Stimulated activated CD8-positive, alpha-beta memory T cell treated with anti-CD3 and anti-CD28 coated beads, Interleukin-7, amount 100 ng/mL, for 4 hours (primary cell): Measurements from ENCODE around the gene NRXN3.

Source experiments
- DNase-seq, 2 donors: peaks; one replicate each; pipeline ENCODE4 v3.0.0-alpha.2; 2020; ENCODE audit warnings: low read depth in 2 of 2

NRXN3 gene

GRCh38 chr14:78173346-78174035 is 3.3 kb downstream of the NRXN3 start:
- no peak for DNase-seq

- no peak for DNase-seq
Observed at GRCh38 chr14:78175412-78175811, 5.2 kb downstream of the NRXN3 start.

DNA sequence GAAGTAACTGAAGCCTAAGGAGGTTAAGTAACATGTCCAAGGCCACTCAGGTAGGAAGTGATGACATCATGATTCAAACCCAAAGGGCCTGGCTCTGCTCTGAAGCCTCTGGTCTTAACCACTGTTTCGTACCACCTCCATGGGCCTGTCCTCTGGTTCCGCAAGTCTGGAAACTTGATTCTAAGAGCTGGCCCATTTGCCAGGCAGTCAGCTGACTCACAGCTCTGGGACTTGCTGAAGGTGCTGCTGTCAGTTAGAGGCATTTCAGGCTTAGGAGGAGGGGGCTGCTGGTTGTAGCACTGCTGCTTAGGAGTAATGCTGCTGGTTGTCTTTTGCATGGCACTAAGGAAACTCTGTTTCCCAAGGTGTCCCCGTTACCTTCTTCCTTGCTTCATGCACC is 7.9 kb downstream of the NRXN3 start:
- no peak for DNase-seq

DNA sequence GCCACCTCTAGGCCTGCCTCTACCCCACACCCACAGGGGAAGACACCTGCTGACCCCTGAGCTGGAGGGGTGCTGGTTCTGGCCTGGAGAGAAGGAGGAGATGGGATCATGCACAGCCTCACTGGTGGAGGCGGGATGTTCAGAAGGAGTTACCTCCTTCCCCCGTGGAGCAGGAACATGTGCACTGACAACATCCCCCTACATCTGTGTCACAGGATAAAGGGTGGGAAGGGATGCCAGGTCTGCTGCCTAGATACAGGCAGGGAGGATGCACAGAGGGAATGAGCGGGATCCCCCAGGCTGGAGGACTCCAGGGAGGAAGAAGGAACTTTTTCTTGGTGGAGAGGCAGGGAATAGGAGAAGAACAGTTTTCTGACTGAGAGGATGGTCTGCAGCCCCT is 8.8 kb downstream of the NRXN3 start:
- DNase-seq, result no peak

DNA sequence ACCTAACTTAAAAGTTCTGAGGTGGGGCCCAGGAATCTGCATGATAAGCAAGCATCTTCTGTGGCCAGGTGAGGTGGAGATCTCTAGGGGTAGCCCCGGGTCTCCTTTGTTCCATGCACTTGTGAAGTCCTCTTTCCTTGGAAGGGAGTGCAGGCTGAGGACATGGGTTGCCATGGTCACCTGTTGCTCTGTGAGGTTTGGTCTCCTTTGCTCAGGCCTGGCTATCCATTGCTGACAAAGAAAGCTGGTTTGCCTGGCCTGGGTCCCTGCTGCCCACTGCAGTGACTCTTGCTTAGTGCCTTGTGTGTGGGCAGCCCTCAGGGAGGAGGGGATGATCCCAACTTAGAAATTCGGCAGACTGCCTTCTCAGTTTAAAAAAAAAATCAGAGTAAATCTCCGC is 11.1 kb downstream of the NRXN3 start:
- no peak for DNase-seq

DNA sequence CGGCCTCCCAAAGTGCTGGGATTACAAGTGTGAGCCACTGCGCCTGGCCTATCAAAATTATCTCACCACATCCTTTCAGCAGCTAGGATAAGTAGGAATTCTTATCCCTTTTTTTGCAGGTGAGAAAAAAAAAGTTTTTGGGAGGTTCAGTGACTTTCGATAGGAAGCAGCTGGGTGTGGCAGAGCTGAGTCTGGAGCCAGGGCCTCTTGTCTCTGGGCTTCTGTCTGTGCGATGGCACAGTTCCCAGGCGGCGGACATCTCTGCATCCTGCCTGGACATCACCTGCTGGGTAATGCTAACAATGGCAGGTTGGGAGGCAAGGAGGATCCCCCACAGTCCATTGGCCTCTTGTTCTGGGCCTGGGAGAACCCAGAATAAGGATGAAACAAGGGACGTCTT is 12.5 kb downstream of the NRXN3 start:
- no peak for DNase-seq

DNA sequence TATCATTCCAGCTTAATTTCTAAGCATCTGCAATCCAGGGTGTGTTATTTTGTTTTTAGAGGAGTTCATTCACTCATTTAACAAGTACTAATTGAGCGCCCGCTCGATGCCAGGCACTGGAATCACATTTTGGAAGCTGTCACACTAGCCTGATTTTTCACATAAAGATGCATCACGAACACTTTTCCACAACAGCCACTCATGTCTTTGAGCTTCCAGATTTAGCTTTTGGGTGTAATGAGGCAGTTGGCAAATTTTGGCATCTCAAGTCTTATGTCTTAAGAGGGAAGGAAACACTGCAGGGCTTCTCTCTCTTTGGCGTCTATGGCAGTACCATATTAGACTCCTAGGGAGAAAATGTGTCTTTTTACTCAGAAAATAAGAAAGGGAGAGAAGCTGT is 14.0 kb downstream of the NRXN3 start:
- DNase-seq, result no peak

DNA sequence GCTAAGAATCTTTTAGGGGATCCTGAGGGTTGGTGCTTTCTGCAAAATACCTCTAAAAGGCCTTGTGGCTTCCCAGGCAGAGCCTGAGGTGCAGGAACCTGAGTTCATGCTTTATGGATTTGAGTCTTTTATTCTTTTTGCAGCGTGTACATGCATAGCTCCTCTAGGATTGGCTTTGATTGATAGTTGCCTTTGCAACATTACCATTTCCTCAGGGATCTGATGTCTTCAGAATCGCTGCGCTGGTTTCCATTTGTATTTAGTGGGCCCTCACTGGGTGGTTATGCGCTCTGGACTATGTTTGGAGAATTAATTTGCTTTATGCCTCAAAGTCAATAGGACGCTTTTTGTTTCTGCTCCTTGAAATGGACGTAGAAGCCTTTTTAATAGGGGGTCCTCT is 16.1 kb downstream of the NRXN3 start:
- DNase-seq, result no peak

GRCh38 chr14:78188882-78189281 is 18.7 kb downstream of the NRXN3 start:
- no peak for DNase-seq

GRCh38 chr14:78195431-78195830 is 25.3 kb downstream of the NRXN3 start:
- no peak for DNase-seq

DNA sequence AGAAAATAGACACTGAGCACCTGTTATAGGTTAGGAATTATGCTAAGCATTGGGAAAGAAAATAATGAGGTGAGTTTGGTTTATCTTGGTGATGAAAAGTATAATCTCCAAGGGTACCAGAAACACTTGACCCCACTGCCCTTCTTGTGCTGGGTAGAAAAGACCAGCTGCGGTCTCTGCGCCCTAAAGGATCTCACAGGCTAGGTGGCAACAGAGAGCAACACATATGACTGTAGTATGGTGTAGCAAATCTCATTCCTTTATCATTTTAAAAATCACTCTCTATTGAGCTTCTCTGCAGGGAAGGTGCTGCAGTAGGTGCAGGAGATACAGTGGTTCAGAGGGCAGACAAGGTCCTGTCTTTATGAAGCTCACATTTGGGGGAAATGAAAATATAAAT is 26.1 kb downstream of the NRXN3 start:
- no peak for DNase-seq

- DNase-seq, result no peak
Observed at GRCh38 chr14:78197051-78197450, 26.9 kb downstream of the NRXN3 start.

DNA sequence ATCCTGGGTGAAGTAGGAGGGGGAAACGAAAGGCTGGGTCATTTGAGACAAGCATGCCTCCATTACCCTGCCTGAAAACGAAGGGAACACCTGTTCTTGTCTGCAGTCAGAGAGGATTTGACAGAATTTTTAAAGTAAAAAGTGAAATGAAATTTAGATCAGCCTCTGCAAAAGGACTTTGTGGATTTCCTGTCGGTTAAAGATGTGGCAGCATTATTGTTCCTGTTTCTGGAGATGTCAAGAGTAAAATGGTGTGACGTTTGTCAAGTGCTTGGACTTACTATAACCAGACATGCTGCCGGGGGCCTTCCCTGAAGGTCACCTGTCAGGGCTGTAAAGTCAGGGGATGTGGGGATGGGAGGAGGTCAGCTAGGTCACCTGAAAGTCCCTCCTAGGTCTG is 32.0 kb downstream of the NRXN3 start:
- DNase-seq, result no peak

DNA sequence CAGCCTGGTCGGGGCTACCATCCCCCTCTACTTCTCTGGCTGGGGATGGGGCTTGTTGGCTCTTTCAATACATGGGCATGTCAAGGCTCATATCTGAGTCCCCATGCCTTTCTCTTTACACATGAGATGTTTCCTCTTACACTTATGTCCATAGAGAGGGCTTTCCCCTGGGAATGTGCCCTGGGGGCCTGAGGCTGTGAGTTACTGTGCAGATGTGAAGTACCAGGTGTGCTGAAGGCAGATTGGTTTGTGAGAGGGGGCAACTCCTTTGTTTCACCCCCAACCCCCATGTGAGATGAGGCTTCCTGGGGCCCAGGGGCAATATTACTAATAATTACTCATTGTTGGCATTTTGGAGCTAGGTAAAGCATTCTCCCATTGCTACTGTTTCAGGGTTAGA is 32.8 kb downstream of the NRXN3 start:
- no peak for DNase-seq

DNA sequence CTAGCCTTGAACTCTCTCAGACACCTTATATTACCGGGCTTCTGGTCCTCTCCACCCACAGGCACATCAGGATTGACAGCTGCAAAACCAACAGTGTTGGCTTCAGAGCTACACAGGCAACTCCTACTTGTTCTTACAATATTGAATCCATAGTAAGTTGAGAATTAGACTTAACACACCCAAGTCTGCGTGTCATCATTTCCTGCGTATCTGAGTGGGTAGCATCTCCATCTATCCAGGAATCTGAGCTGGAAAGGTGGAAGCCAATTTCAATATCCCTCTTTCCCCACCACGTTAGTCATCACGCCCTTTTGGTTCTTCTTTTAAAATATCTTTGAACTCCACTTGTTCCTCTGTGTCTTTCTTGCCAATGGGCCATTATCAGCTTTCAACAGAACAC is 37.2 kb downstream of the NRXN3 start:
- no peak for DNase-seq

- no peak for DNase-seq
Observed at GRCh38 chr14:78220273-78220672, 50.1 kb downstream of the NRXN3 start.

- DNase-seq, result no peak
Observed at GRCh38 chr14:78222746-78223145, 52.6 kb downstream of the NRXN3 start.

- no peak for DNase-seq
Observed at GRCh38 chr14:78227248-78228077, 57.3 kb downstream of the NRXN3 start.

GRCh38 chr14:78228702-78229327 is 58.6 kb downstream of the NRXN3 start:
- no peak for DNase-seq

GRCh38 chr14:78232231-78233000 is 62.2 kb downstream of the NRXN3 start:
- no peak for DNase-seq

DNA sequence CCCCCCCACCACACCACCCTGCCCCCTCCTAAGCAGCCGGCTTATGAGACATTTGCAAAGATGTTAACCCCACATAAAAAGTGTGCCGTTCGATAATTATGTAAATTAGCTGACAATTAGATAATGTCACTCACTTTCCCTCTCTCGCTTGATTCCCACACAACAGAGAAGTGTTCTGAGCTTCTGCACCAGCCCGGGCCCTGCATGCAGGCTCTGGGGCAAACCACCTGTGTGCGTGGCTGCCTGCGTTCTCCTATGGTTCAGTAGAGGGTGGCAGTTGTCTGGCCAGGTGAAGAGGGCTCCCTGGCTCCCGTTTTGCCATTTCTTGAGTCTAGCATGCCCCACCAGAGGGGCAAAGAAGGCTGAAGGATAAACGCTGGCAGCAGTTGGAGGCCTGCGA is 68.0 kb downstream of the NRXN3 start:
- DNase-seq, result no peak

DNA sequence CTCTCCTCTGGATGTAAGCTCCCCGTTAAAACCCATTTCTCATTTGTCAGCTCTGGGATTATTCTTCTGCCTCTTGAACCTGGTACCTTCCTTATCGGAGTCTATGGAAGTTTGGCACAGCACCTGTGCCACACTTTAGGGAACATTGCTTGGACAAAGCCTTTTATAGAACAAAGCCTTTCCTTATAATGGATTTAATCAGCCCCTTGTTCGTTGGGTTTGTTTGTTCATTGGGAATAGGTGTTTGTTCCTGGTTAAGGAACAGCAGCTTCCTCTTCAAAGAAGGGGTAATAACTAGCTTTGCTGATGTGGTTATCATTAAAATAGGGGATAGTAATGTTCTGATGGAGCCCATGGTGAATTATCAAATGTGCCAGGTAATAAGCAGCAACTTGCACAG is 70.4 kb downstream of the NRXN3 start:
- DNase-seq, result no peak
